KMS-11 (cell line): ENCODE results near the gene PARL.
A peak's percentile ranks its signal among the peaks of the same experiment; 100 is the strongest.

Source experiments
- H2AFZ ChIP-seq: fragments of 200-600 bp; sonication (generic); 2 replicates; pipeline ENCODE4 v1.6.1; 2016; ENCODE audit warnings: antibody characterized with exemption, mixed run types, low read depth
- H3K27ac ChIP-seq: fragments of 200-600 bp; sonication (generic); 2 replicates; pipeline ENCODE4 v1.6.1; 2016; ENCODE audit warnings: mild to moderate bottlenecking, mixed run types
- H3K27me3 ChIP-seq: fragments of 200-600 bp; sonication (generic); 2 replicates; pipeline ENCODE4 v1.6.1; 2017; ENCODE audit warnings: mild to moderate bottlenecking, low read depth, mixed run types, moderate library complexity; ENCODE audit not compliant: insufficient read depth
- H3K36me3 ChIP-seq: fragments of 200-600 bp; sonication (generic); 2 replicates; pipeline ENCODE4 v1.6.1; 2017; ENCODE audit warnings: mild to moderate bottlenecking, mixed run types; ENCODE audit not compliant: insufficient read depth
- H3K4me1 ChIP-seq: fragments of 200-600 bp; sonication (generic); 2 replicates; pipeline ENCODE4 v1.6.1; 2016; ENCODE audit warnings: mild to moderate bottlenecking, low read depth, mixed run types; ENCODE audit not compliant: poor library complexity, severe bottlenecking
- H3K4me2 ChIP-seq: fragments of 200-600 bp; sonication (generic); 2 replicates; pipeline ENCODE4 v1.7.0; 2016; ENCODE audit warnings: mild to moderate bottlenecking, mixed run types
- H3K4me3 ChIP-seq: fragments of 200-600 bp; sonication (generic); IDR thresholded peaks from 2 replicates; pipeline ENCODE4 v1.6.1; 2017; ENCODE audit warnings: low read depth, low read length, mixed read lengths; ENCODE audit not compliant: insufficient read depth
- H3K79me2 ChIP-seq: fragments of 200-600 bp; sonication (generic); 2 replicates; pipeline ENCODE4 v1.6.1; 2016; ENCODE audit warnings: low read depth, mixed run types; ENCODE audit not compliant: insufficient read depth
- H3K9ac ChIP-seq: fragments of 200-600 bp; sonication (generic); 2 replicates; pipeline ENCODE4 v1.6.1; 2016; ENCODE audit warnings: mild to moderate bottlenecking, mixed run types
- H4K20me1 ChIP-seq: fragments of 200-600 bp; sonication (generic); 2 replicates; pipeline ENCODE4 v1.6.1; 2016; ENCODE audit warnings: mild to moderate bottlenecking, mixed run types; ENCODE audit not compliant: insufficient read depth
- CTCF ChIP-seq: fragments of 200-600 bp; sonication (generic); conservative IDR thresholded peaks from 2 replicates; pipeline ENCODE4 v1.6.1; 2017; ENCODE audit warnings: low read depth, mild to moderate bottlenecking, antibody characterized with exemption, low read length, moderate library complexity, mixed read lengths

The PARL gene

GRCh38 chr3:183884097-183884426 lies 618 bp downstream of the PARL start:
- Histone ChIP-seq H2AFZ (peak overlapping the region; percentile 80), H3K4me2 (peak overlapping the region; percentile 88), H3K4me1 (peaks cover 15% of the 10 kb centered on the region), H3K27ac (peak overlapping the region; percentile 57), H3K9ac (peak overlapping the region; percentile 69), H4K20me1 (no peaks in the 10 kb centered on the region), H3K27me3 (no peaks in the 10 kb centered on the region), H3K4me3 (peak overlapping the region; percentile 86), H3K36me3 (no peaks in the 10 kb centered on the region; the same call in 1 of the 2 replicates), H3K79me2 (peaks cover 52% of the 10 kb centered on the region)
- no peak for TF ChIP-seq CTCF

DNA sequence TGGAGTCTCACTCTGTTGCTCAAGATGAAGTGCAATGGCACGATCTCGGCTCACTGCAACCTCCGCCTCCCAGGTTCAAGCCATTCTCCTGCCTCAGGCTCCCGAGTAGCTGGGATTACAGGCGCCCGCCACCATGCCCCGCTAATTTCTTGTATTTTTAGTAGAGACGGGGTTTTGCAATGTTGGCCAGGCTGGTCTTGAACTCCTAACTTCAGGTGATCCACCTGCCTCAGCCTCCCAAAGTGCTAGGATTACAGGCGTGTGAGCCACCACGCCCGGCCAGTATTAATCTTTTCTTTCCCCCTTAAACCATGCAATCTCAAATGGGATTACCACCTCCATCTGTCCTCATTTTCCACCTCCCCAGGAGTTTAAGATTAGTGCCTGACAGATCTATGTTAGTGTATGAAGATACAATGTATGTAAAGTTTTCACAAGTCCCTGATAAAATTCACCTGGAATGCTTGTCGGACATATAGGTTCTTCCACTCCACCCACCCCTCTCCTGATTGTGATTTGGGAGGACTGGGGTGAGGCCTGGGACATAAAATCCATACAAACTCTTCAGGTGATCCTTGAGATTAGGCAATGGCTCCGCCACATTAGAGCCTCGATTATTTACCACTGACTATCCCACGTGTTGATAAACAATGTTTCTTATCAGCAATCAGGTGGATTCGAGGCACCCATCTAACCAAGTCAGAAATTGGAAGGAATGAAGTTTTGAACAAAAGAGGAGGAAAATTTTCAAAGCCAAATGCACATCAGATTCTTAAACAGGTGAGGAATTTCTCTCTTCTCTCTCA lies 1.2 kb downstream of the PARL start:
- Histone ChIP-seq H3K4me1 (peaks cover 15% of the 10 kb centered on the region), H3K9ac (peak overlapping the region; percentile 69), H3K36me3 (peaks cover 4% of the 10 kb centered on the region; the same call in 1 of the 2 replicates), H3K27me3 (no peaks in the 10 kb centered on the region), H3K4me2 (peak overlapping the region; percentile 88), H2AFZ (peak overlapping the region; percentile 80; the same call in 1 of the 2 replicates), H3K27ac (peak overlapping the region; percentile 57), H4K20me1 (no peaks in the 10 kb centered on the region), H3K4me3 (peak overlapping the region; percentile 86), H3K79me2 (peaks cover 58% of the 10 kb centered on the region)
- TF ChIP-seq CTCF, result no peak

GRCh38 chr3:183880121-183880520 lies 4.6 kb downstream of the PARL start:
- Histone ChIP-seq H2AFZ (no peak overlapping the region), H3K36me3 (peaks cover 5% of the 10 kb centered on the region; the same call in 1 of the 2 replicates), H3K4me3 (no peak overlapping the region), H3K4me1 (peaks cover 15% of the 10 kb centered on the region), H3K27ac (no peak overlapping the region), H4K20me1 (0 out of 2 replicates have a peak, but pooled peaks cover 3% of the 10 kb centered on the region), H3K9ac (no peak overlapping the region), H3K4me2 (no peak overlapping the region), H3K27me3 (no peaks in the 10 kb centered on the region), H3K79me2 (peaks cover 67% of the 10 kb centered on the region)
- no peak for TF ChIP-seq CTCF

GRCh38 chr3:183879243-183879642 lies 5.4 kb downstream of the PARL start:
- no peak overlapping the region for H3K27ac ChIP-seq
- H3K79me2 ChIP-seq, result peaks cover 73% of the 10 kb centered on the region
- no peak overlapping the region for H2AFZ ChIP-seq
- no peak overlapping the region for H3K4me3 ChIP-seq
- TF ChIP-seq CTCF, result no peak
- peaks cover 5% of the 10 kb centered on the region; the same call in 1 of the 2 replicates for H3K36me3 ChIP-seq
- peaks cover 15% of the 10 kb centered on the region for H3K4me1 ChIP-seq
- no peaks in the 10 kb centered on the region for H3K27me3 ChIP-seq
- H4K20me1 ChIP-seq, result 0 out of 2 replicates have a peak, but pooled peaks cover 3% of the 10 kb centered on the region
- no peak overlapping the region for H3K4me2 ChIP-seq
- H3K9ac ChIP-seq, result no peak overlapping the region
